Dedifferentiated amniotic fluid mesenchymal stem cell (primary cell): Measurements from ENCODE around the gene DCUN1D2.
"Not testable (repeated sequence)": the region's sequence is repeated elsewhere in the genome, so short reads cannot be mapped to it uniquely, and the experiment has no call there.

Experiments used
- DNase-seq: peaks from one replicate; pipeline ENCODE4 v3.0.0-alpha.2; 2016; ENCODE audit errors: extremely low spot score

The DCUN1D2 gene

GRCh38 chr13:113446488-113446854, 44.0 kb downstream of the DCUN1D2 start:
- no peak for DNase-seq

- DNase-seq = no peak
Observed at GRCh38 chr13:113445791-113446487, 44.6 kb downstream of the DCUN1D2 start.

GRCh38 chr13:113443991-113444390, 46.5 kb downstream of the DCUN1D2 start:
- no peak for DNase-seq

GRCh38 chr13:113442985-113443362, 47.5 kb downstream of the DCUN1D2 start:
- no peak for DNase-seq

- no peak for DNase-seq
Observed at GRCh38 chr13:113442354-113442984, 48.0 kb downstream of the DCUN1D2 start.

GRCh38 chr13:113441661-113442060, 48.9 kb downstream of the DCUN1D2 start:
- no peak for DNase-seq

GRCh38 chr13:113437408-113438010, 53.0 kb downstream of the DCUN1D2 start:
- DNase-seq = no peak

GRCh38 chr13:113436866-113437265, 53.6 kb downstream of the DCUN1D2 start:
- not testable (repeated sequence) for DNase-seq

- DNase-seq = not testable (repeated sequence)
Observed at GRCh38 chr13:113435907-113436306, 54.6 kb downstream of the DCUN1D2 start.

- no peak for DNase-seq
Observed at GRCh38 chr13:113433391-113433916, 57.1 kb downstream of the DCUN1D2 start.

- no peak for DNase-seq
Observed at GRCh38 chr13:113432506-113433270, 57.8 kb downstream of the DCUN1D2 start.

GRCh38 chr13:113431171-113431570, 59.3 kb downstream of the DCUN1D2 start:
- no peak for DNase-seq

GRCh38 chr13:113430378-113431110, 60.0 kb downstream of the DCUN1D2 start:
- no peak for DNase-seq

- DNase-seq = no peak
Observed at GRCh38 chr13:113429608-113429985, 60.9 kb downstream of the DCUN1D2 start.

- no peak for DNase-seq
Observed at GRCh38 chr13:113428871-113429607, 61.5 kb downstream of the DCUN1D2 start.

- DNase-seq = no peak
Observed at GRCh38 chr13:113428469-113428865, 62.0 kb downstream of the DCUN1D2 start.

GRCh38 chr13:113427562-113428468, 62.7 kb downstream of the DCUN1D2 start:
- peak; percentile 59 for DNase-seq

GRCh38 chr13:113426591-113426986, 63.9 kb downstream of the DCUN1D2 start:
- DNase-seq = no peak

GRCh38 chr13:113425941-113426590, 64.4 kb downstream of the DCUN1D2 start:
- DNase-seq = no peak
